Erythroblast (primary cell): ENCODE data around the gene FCRLB.

Experiments
- GATA1 ChIP-seq: IDR thresholded peaks from 2 replicates; pipeline ENCODE4 v1.6.1; 2011; ENCODE audit warnings: low read depth, mild to moderate bottlenecking, control low read depth, low read length, moderate library complexity
- POLR2A ChIP-seq: IDR thresholded peaks from 2 replicates; pipeline ENCODE4 v1.6.1; 2011; ENCODE audit warnings: mild to moderate bottlenecking, low read length

DNA sequence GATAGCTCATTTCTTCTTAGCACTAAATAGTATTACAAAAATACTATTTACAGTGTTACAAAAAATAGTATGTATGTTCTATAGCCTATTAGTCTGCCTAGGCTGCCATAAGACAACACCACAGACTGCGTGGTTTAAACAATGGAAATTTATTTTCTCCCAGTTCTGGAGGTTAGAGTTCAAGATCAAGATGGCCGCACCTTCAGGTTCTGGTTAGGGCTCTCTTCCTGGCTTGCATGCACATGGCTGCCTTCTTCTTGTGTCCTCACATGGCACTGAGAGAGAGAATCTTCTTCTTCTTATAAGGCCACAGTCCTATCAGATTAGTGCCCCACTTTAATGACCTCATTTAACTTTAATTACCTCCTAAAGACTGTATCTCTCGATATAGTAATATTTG lies 48.9 kb downstream of the FCRLB start:
- TF ChIP-seq POLR2A (no peak), GATA1 (no peak)
